DMS53 treated with DMSO at 0.1 percent for 48 hours (cell line): ENCODE results near the gene AAR2.

Source experiments
- DNase-seq: peaks from one replicate; lab custom pipeline; 2025; ENCODE audit not compliant: unreplicated experiment; lab: John Stamatoyannopoulos, UW

Gene AAR2

DNA sequence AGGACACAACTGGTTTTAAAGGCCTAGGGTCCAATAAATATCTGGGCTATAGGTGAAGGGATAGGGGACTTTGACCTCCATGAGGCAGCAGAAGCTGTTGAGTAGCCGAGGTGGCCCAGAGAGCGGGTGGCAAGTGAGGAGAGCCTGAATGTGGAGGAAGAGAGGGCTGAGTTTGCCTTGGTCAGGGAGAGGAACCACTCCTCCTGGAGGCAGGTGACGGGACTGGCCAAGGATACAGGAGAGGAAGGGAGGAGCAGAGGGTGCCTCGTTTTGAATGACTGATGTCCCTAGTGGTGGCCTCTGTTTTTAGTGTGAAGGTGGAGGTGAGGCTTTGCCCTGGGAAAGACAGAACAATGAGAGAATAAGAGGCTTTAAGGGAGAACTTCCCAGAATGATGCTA, 19.1 kb upstream of the AAR2 start:
- DNase-seq = no peak

DNA sequence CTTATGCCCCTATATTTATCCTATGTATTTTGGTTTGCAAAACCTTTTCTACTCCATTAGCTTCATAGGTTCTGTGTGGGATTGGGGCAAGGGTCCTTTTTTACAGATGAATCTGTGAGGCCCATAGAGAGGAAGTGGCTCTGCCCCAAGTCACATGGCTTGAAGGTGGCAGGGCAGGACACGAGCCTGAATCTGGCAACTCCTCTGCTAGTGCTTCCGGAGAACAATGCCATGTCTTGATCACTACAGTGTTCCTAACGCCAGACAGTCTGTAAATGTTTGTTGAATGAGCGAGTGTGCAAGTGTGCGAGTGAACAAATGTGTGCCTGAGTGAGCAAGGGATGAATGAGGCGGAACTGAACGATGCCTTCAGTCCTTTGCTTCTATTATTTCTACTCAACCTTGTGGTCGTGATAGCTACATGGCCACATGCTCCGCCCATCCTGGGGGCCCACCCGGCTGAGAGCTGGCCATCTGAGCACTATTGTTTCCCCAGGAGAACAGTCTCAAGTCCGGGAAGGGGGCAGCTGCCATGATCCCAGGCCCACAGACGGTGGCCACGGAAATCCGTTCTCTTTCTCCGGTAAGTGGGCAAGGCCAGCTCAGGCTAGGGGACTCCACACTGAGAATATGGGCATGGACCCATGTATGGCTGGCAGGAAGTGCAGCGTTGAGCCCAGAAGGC, 17.8 kb upstream of the AAR2 start:
- no peak for DNase-seq

DNA sequence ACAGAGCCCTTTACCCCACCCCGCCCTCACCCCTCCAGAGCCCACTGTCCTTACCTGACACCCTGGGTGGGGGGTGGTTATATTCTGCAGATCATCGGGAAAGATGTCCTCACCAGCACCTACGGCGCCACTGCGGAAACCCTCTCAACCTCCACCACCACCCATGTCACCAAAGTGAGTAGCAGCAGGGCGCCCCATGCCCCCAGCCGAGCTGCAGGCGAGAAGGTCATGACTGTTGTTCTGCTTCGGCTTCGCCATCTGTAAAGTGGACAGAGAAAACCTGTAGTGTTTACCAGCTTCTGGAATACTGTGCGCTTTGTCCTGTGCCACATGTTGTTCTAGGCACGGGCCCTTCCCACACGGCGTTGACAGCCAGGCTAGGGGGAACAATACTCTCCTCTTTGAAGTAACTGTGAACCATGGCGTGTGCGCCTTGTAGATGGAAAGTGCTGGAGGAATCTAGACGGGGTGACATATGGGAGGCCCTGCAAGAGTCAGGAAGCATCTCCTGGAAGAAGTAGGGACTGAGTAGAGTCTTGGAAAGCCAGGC, 16.5 kb upstream of the AAR2 start:
- no peak for DNase-seq

DNA sequence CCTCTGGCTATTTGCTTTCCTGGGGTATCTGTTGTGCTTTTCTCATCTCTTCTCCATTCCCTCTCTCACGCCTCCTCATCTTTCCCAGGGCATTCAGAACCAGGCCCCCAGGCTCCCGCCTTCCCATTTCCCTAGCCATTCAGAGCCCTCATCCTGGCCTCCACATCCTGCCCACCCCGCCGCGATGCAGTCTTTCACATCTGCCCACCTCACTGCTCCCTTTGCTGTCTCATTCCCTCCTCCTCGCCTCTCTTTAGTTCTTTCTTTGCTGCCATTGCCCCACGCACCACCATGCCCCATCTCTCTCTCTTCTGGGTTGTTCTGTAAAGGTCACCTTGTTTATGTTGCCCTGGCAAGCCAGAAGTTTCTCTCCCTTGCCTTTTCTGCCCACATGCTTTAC, 10.6 kb upstream of the AAR2 start:
- no peak for DNase-seq

DNA sequence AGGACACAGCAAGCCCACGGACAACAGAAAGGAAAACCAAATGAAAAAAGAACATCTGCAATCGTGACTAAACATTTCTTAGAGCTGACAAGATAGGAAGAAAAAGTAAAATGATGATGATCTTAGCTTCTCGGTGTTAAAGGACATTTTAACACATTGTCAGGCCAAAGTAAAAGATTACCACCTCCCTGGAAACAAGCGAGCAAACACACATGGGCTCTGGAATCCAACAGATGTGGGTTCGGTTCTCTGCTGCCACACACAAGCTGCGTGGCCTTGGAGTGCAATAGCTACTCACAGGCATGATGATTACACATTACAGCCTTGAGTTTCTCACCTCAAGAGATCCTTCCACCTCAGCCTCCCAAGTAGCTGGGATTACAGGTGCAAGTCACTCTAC, 7.5 kb upstream of the AAR2 start:
- DNase-seq = no peak

DNA sequence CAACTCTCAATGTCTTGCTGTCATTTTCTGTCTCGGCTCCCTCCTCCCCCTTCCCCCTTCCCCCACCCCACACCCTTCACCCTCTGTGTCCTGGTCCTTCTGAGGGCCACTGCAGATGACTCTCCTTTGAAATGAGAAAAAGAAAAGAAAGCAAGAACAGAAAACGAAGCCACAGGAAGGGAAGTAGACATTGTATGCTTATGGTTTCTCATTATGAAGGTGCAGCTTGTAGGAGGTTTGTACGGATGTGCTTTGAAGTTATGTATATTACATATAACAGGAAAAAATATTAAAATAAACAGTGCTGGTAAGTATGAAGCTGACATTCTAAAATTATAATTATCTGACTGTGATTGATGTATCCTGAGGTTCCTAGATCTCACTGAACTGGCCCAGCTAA, 6.3 kb upstream of the AAR2 start:
- no peak for DNase-seq

DNA sequence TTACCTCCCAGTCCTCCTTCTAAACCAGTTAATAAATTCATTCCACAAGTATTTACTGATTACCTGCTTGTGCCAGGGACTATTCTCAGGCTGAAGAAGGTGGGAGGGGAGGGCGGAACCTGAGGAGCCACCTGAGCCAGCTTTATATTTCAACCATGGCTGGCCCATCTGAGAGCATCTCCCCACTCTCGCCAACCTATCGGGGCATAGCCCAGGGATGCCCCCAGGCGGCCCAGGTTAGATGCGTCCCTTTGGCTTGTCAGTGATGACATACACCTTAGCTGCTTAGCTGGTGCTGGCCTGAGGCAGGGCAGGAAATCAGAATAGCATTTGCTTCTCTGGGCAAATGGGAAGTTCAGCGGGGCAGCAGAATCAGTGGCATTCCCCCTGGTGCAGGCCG, 4.9 kb upstream of the AAR2 start:
- no peak for DNase-seq

DNA sequence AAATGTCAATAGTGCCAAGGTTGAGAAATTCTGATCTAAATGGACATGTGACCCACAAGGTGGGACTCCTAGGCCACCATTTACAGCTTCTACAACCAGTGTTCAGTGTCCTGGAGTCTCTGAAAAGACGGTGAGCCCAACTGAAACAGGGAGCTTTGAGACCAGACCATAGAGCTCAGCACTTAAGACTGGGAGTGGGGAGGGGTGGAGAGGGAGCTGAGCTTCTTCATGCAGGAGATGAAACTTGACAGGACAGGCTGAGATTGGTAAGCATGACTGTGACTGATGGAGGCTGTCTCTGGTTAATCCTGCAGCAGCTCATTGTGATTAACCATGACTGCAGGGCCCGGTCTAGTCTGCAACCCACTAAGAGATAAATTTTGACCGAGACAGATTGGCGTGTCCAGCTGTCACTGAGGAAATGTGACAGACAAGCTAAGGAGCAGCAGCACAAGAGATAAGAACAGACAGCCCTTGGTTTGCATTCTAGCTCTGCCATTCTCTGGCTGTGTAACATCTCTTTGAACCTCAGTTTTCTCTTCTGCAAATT, 1.4 kb upstream of the AAR2 start:
- no peak for DNase-seq

DNA sequence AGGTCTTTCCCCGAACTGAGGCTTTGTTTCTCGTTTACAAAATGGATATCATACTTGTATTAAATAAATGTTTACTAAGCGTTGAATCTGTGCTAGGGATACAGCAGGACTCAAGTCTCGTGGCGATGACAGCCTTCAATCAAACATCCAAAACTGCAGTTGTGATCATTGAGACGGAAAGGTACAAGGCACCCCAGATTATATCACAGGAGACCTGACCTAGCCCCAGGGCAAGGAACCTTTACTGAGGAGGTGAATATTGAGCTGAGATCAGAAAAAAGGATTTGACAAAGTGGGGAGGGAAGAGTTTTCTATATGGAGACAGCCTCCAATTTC, 476 bp downstream of the AAR2 start:
- DNase-seq = no peak

DNA sequence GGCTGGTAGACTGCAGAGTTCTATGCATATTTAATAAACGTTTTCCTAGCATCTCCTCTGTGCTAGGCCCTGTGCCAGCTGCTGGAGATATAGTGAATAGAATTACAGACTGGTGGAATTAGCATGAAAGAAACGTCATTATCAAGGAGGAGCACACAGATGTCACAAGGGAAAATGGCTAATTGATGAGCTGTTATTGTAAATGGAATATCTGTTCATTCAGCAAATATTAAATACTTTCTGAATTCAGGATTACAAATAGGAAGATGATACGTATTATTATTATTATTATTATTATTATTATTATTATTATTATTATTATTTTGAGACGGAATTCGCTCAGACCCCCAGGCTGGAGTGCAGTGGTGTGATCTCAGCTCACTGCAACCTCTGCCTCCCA, 1.2 kb downstream of the AAR2 start:
- no peak for DNase-seq

DNA sequence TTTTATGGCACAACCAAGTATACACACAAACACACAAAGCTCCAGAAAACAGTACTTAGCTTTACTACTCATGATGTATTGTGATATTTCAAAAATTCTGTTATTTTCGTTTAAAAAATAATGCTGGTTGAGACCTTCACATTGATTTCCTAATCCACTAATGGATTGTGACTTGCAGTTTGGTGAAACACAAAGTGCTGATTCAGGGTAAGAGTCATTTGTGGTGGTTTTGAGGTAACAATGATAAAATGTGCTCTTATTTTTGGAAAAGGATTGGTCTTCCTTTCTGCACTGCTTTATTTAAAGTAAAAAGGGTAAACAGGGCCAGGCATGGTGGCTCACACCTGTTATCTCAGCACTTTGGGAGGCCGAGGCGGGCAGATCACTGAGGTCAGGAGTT, 1.9 kb downstream of the AAR2 start:
- no peak for DNase-seq

DNA sequence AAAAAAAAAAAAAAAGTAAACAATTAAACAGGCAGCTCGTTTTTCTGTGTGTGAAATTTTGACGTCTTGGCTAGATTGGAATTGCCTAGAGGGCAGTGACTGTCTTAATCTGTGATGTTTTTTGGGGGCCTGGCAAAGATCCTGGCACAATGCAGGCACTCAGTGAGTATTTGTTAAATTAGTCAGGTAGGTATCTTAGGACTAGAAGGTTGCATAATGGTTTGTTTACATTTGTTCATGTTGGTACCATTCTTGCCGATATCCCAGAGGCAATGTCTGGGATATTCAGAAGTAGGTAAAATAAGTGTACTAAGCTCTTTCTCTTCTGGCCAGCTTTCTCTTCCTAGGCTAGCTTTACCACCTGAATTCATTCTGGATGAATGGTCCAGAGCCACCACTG, 2.5 kb downstream of the AAR2 start:
- DNase-seq = no peak

DNA sequence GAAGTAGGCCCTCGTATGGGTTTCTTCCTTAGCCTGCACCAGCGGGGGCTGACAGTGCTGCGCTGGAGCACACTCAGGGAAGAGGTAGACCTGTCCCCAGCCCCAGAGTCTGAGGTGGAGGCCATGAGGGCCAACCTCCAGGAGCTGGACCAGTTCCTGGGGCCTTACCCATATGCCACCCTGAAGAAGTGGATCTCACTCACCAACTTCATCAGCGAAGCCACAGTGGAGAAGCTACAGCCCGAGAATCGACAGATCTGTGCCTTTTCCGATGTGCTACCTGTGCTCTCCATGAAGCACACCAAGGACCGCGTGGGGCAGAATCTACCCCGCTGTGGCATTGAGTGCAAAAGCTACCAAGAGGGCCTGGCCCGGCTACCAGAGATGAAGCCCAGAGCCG, 3.8 kb downstream of the AAR2 start:
- no peak for DNase-seq

DNA sequence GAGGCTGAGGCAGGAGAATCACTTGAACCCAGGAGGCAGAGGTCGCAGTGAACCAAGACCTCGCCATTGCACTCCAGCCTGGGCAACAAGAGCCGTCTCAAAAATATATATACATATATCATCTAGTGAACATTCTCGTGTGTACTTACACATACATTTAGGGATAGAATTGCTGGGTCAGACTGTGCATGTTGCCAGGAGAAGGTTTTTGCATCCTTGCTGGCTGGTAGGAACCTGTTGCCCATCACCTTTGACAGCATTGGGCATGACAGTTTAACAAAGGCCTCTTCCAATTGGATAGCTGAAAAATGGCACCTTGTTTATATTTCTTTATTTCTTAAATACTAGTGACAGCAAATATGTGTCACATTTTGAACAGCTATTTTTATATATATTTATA, 5.4 kb downstream of the AAR2 start:
- DNase-seq = no peak

DNA sequence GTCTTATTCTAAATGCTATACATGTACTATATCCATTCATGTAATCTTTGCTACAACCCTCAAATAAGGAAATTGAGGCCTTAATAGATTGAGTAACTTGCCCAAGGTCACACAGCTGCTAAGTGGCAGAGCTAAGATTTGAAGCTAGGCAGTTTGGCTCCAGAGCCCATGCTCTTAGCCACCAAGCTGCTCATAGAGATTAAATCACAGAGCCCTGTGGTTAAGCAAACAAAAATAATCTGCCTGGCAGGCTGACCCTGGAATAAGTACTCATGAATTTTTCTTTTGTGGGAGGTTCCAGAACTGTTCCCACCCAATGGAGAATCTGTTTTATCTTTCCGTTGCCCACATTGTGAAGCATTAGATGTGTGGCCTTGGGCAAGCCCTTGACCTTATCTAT, 7.4 kb downstream of the AAR2 start:
- DNase-seq = no peak

DNA sequence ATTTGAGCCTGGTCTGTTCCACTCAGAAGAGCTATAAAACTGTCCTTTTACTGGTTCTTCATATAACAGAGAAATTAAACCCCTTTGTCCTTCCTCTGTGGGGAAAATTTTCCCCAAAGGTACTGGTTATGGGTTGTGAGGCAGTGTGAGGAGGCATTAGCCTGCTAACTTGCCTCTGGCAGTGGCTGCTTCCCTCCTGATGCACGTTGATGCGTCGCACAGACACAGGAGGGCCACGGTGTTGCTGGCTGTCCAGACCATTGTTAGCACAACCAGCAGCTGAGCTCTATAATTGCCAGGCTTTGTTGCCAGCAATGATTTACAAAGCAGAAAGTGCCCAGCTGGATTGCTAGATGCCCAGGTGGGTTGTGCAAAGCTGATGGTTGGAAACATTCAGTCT, 10.1 kb downstream of the AAR2 start:
- DNase-seq = no peak

DNA sequence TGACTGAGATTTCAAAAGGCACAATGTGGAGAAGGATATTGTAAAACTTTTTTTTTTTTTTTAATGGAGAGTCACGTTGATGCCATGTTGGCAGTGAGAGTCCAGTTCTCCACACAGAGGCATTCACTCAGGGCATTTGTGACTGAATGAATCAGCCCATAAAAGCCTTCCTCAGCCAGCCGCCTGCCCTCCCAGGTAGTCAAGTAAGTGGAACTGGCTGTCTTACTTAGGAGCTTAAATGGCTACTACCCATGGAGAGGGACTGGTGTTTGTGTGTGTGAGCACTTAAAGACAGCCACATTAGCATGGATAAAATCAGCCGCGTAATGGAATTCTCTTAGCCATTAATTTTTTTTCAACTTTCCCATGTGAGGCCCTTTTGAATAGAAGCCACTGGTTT, 12.6 kb downstream of the AAR2 start:
- DNase-seq = no peak

DNA sequence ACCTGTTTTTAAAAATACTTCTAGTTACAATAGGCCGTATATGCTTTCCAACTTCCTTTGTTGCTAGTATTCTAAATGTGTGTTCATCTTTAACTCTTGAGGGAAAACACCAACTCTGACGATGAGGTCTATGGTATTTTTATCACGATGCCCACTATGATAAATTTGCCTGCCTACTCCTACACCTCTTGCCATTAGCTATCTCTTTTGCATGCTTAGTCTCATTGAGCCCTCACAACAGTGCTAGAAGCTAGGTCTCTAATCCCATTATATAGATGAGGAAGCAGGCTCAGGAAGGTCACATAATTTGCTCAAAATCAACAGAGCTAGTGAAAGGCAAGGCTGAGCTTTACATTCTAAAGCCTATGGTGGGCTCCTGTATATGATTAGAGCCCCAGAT, 13.2 kb downstream of the AAR2 start:
- DNase-seq = no peak

DNA sequence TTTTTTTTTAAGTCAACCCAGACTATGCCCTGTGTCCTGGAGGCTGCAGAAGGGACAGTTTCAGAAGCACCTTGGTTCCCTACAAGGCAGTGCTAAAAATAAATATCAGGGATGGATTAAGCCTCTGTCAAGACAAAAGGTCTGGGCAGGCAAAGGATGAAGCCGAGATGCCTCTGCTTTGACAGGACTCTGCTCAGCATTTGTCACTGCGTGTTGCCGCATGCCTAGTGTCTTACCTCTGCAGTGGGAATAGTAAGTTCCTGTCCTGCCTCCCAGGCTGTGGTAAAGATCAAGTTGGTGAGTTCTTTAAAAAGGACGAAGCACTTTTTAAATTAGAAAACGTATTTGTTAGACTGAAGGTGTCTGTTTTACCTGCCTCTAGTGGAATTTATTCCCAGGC, 15.1 kb downstream of the AAR2 start:
- no peak for DNase-seq

DNA sequence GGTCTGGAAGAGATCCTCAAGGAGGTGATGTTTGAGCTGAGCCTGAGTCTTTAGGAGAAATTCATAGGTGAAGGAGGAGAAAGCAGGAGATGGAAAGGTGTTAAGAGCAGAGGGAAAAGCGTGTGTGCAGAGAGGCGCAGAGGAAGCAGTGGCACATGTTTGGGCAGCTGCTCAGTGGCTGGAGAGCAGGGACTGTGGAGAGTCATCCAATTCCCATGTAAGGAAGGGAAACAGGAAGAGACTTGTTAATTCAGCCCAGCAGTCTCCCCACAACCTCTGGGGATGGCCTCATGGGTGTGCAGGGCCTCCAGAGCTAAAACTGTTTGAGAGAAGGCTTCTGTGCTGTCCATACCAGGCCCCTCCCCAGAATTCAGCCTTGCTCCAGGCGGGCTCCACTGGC, 16.2 kb downstream of the AAR2 start:
- DNase-seq = no peak

DNA sequence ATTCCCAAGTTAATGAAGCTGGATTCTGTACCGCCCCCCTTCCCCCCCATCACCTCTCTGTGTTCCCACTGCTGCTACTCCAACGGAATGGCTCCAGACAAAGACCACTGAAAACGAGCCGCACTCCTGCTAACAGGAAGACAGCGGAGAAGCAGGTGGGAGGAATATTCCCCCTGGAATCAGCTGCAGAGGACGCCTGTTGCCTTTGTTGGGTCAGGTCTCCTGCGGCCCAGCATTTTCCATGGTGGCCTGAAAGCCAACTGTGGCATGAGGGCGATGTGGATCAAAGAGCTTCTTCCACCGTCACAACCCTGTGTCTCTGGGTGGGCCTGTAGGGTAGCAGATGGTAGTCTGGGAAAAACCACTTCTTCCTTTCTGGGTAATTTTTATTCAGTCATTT, 16.8 kb downstream of the AAR2 start:
- no peak for DNase-seq

DNA sequence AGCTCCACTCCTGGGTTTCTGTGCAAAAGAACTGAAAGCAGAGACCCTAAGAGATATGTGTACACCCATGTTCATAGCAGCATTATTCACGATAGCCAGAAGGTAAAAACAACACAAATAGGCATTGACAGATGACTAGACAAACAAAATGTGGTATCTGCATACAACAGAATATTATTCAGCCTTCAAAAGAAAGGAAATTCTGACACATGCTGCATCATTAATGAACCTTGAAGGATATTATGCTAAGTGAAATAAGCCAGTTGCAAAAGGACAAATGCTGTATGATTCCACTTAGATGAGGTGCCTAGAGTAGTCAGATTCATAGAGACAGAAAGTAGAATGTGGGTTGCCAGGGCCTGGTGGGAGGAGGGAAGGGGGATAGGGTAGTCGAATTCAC, 17.8 kb downstream of the AAR2 start:
- no peak for DNase-seq

DNA sequence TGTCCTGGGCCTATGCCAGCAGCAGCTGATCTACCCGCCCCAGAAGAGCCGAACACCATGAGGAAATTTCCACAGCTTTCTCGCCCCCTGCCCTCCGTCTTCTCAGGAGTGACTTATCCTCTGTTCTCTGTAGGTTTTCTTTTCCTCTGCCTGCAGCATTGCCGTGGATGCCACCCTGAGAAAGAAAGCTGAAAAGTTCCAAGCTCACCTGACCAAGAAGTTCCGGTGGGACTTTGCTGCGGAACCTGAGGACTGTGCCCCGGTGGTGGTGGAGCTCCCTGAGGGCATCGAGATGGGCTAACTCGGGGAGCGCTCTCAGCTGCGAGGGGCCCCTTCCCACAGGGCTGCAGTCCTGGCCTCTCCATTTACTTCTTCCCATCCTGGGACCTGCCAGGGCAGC, 19.2 kb downstream of the AAR2 start:
- no peak for DNase-seq
